GM18498 (cell line): Measurements from ENCODE around the gene ADCYAP1.
A peak's percentile ranks its signal among the peaks of the same experiment; 100 is the strongest.
"Not testable (repeated sequence)": the region's sequence is repeated elsewhere in the genome, so short reads cannot be mapped to it uniquely, and the experiment has no call there.

ENCODE experiments used
- ATAC-seq: cut with Tn5 transposase; IDR thresholded peaks from one replicate; pipeline ENCODE4 v1.9.1; 2021; ENCODE audit warnings: mild to moderate bottlenecking, moderate library complexity; ENCODE audit not compliant: unreplicated experiment

The ADCYAP1 gene

GRCh38 chr18:904218-905090 is at the start of gene ADCYAP1:
Gene ADCYAP1, plus strand, starts transcription at chr18:904871. Its CDS starts 516 bp downstream, at chr18:905387.
- ATAC-seq, result no peak

DNA sequence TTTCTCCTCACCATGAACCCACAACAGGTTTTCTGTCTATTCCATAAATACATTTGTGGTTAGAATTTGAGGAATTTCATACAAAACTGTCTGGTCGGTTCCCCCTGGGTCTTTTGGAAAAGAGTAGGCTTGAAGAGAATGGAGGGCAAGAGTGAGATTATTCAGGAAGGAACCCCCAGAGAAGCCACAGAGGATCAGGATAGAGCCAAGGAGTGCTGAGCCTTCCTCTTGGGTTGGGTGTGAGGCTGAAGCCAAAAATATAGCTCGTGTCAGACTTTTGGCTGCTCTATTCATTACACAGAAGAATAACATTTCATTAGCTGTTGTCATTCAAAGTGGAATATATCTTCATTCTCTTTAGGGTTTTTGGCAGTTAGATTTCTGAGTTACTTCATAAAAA is 46.7 kb upstream of the ADCYAP1 start:
- ATAC-seq, result no peak

DNA sequence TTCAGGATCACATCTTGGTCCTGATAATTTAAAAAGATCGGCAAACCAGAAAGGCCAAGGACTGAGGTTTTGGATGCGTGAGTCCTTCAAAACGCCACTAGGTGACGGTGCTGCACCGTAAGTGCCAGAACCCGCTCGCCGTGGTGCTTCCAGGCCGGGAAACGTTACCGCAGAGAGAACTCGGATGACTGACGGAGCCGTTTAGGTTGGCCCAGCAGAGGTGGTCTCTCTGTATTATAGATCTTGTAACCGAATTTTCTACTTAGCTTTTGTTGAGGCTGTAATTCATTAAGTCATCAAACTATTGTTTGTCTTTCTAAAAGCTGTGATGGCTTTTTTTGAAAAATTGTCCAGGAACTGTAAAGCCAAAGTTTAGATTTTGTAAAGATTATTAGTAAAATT is 39.8 kb upstream of the ADCYAP1 start:
- peak; percentile 94 for ATAC-seq

DNA sequence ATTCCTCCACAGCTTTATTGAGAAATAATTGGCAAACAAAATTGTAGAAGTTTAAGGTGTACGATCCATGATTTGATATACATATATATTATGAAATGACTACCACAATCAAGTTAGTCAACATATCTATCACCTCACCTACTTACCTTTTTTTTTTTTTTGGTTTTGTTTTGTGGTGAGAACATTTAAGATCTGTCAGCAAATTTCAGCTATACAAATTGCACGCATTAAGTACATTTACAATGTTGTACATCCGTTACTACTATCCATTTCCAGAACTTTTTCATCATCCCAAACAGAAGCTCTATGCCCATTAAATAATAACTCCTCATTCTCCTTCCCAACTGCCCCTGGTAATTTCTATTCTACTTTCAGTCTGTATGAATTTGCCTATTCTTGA is 37.4 kb upstream of the ADCYAP1 start:
- no peak for ATAC-seq

DNA sequence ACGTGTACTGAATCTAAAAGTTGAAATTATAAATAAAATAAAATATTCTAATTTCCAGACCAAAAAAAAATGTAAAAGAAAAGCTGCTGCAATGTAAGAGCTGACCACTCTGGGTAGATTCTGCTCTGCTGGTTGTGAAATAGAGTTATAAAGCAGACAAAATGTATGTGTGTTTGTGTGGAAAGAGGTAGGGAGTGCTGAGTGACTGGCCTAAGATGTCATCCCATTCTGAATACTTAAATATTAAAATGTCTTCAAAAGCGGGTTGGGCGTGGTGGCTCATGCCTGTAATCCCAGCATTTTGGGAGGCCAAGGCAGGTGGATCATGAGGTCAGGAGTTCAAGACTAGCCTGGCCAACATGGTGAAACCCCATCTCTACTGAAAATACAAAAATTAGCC is 31.2 kb upstream of the ADCYAP1 start:
- ATAC-seq, result not testable (repeated sequence)

- ATAC-seq, result no peak
Measured at GRCh38 chr18:875912-876311, 28.8 kb upstream of the ADCYAP1 start.

DNA sequence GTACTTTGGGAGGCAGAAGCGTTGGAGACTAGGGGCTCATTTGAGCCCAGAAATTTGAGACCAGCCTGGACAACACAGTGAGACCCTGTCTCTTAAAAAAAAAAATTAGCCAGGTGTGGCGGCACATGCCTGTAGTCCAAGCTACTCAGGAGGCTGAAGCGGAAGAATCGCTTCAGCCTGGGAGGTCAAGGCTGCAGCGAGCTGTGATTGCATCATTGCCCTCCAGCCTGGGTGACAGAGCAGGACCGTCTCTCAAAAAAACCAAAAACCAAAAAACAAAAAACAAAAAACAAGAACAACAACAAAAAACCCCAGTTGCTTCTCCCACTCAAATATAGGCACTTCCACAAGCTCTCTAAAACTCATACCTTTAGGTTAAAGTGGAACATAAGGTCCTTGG is 27.4 kb upstream of the ADCYAP1 start:
- ATAC-seq, result no peak

DNA sequence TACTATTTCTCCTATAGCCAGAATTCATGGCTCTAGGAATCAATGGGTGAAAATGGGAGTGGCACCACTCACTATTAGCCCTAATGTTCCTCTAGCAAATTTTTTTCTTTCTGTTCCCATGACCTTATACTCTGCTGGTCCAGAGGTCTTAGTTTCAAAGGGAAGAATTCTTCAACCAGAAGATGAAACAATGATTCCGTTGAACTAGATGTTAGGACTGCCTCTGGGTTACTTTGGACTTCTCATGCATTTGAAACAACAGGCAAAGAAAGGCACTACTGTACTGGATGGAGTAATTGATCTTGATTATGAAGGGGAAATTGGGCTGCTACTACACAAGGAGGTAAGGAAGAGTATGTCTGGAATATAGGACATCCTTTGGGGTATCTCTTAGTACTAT is 18.6 kb upstream of the ADCYAP1 start:
- no peak for ATAC-seq

DNA sequence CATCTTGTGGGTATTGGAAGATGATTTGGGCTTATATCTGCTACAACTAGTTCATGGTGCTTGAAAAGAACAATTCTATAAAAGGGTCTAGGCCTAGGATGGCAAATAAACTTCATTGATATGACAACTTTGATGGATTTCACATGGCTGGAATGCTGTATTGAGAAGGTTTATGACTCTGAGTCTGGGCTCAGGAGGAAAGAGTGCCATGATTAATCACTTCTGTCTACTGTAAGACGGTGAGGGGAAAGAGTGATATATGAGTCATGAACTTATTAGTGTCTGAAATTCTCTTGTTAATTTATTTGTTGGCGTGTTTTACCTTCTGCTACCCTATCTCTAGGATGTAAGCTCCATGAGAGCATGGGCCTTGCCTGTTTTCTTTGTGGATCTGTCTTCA is 17.0 kb upstream of the ADCYAP1 start:
- ATAC-seq, result no peak

- ATAC-seq, result no peak
Measured at GRCh38 chr18:892316-892715, 12.4 kb upstream of the ADCYAP1 start.

GRCh38 chr18:896315-896714 is 8.4 kb upstream of the ADCYAP1 start:
- no peak for ATAC-seq

- no peak for ATAC-seq
Measured at GRCh38 chr18:901761-902160, 2.9 kb upstream of the ADCYAP1 start.

DNA sequence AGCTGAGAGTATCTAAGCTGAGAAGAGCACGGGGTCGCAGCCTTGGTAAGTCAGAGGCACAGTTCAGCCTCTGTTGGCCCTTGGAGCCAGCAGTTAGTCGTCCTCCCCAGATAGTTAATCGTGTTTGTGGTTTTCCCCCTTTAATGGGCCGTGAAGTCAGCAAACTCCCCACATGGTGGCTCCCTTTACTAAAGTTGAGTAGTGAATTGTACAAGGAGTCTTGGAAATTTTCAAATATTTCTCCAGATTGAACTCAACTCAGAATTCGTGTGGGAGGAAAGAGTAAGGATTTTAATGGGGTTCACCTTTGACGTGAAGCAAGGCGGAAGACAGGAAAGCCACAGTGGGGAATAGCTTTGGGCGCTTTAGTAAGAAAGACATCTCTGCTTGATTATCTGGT is 2.4 kb upstream of the ADCYAP1 start:
- ATAC-seq, result no peak

DNA sequence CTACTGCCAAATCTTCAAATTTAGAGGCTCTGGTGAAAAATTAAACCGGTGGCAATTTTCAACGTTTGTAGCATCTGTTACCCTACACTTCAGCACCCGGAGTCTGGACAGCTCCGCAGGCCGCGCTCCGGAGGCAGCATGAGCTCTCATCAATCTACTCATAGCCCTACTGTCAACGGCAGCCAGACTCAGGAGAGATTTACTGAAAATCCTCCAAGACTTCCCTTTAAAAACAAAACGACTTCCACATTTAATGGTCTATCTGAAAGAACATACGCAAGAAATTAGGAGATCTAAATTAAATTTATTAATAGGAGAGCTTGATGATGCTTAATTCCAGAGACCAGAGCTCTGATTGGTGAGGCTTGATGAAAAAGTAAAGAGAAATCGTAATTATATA is 970 bp upstream of the ADCYAP1 start:
- ATAC-seq, result no peak

GRCh38 chr18:905307-905947 is 756 bp downstream of the ADCYAP1 start:
- no peak for ATAC-seq

DNA sequence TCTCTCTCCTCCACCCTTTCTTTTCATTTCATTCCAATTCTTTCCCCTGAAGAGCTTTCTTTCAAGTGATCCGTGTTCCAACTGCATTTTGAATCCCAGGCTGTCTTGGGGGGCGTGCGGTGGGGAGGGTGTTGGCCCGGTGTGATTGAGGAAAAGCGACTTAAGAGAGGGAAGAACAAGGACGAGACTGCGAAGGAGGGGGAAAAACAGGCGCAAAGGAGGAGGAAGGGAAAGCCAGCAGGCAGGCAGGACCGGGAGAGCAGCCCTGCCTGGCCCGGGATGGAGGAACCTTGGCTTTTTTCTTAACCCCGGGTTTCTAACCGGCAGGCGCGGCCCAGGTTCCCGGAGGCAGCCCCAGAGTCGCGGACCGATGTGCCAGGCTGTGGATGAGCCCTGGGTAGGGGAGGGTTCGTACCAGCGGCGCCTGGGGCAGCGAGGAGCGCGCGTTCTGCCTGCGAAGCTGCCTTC is 1.3 kb downstream of the ADCYAP1 start:
- no peak for ATAC-seq

DNA sequence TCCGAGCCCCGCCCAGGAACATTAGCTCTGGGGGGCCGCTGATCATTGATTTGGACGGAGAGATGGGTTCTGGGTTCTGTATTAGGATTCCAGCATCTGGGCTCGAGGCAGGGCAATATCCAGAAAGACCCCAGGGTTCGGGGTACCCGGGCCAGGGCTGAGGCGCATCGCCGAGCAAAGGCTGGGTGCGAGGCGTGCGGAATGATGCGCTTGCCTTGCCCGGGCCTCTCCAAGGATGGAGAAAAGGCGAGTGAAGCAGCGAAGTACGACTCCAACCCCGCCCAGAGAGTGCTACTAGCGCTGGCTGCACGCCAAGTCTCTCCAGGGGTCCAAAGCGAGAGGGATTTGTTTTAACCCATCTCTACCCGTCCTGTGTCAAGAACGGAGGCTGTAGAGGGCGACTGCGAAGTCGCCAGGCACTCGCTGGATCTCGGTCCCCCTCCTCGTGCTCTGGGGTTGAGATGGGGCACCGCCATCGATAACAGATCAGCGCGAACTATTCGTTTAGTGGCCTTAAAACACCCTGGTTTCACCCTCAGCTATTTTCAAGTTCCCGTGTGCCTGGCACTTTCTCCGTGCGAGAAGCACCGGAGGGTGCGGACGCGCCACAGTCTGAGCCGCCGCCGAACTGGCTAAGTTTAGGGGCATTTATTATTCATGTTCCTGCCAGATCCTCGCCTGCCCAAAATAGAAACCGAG is 1.9 kb downstream of the ADCYAP1 start:
- no peak for ATAC-seq

DNA sequence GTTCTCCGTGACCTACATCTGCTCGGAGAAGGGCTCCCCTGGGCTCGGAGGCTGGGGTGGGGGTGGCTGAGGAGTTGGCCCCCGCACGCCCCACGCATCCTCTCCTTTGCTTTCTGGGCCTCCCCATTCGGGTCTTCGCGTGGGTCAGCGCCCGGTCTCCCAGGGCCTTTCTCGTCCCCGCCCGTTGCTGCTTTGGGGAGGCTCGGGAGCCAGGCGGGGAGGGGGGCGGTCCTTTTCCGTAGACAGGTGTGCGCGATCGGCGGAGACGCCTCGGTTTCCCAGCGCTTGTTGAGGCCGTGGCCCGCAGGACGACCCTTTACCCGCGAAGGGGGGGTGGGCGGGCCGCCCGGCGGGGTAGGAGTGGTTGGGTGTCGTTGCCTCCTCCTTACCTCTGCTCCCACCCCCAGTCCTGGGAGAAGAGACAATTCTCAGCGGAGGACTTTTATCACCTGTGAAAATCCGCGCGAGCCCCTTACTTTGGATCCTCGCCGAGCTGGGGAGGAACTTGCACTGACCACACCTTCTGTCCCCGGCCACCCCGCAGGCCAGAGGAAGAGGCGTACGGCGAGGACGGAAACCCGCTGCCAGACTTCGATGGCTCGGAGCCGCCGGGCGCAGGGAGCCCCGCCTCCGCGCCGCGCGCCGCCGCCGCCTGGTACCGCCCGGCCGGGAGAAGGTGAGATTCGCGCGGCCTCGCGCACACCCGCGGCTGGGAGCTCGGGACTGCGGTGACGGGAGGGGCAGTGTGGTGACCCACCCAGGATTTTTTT is 2.6 kb downstream of the ADCYAP1 start:
- ATAC-seq, result no peak

DNA sequence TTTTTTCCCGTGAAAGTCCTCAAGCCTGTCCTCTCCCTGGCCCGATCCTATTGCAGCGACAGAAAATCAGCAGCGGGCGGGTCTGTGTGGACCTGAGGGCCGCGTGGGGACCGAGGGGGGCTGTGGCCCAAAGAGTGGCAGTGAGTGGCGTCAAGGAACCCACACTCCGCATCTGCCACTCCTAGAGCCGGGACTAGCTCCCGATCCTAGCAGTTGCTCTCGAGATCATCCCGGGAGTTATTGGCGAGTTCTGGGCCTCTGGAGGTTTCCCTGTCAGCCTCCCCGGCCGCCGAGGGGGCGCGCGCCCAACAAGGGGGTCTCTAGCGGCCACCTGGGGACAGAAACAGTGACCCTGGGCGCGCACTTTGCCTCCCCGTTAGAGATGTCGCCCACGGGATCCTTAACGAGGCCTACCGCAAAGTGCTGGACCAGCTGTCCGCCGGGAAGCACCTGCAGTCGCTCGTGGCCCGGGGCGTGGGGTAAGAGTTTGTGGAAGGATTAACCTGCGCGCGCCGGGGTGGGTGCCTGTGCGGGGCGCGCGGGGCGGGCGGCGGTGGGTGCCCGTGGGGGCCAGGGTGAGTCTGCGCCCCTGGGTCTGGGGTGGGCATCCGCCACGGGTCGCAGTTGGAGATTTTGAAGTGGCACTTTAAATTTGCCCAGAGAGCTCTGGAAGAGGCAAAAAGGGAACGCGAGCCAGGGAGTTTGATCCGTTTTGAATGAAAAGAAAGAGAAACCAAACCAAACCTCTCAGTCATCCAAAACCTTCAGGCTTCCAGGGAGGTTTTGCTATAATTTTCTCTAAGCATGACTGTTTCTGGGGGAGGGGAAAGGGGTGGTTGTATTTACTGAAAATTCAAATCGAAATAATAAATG is 3.5 kb downstream of the ADCYAP1 start:
- ATAC-seq, result no peak
